Loucy (cell line): ENCODE data around the gene XKR7.

Source experiments
- H2AFZ ChIP-seq: fragments of 200-600 bp; sonication (generic); 2 replicates; pipeline ENCODE4 v1.6.0; 2016; ENCODE audit warnings: antibody characterized with exemption, mild to moderate bottlenecking, low read length, moderate library complexity
- H3F3A ChIP-seq: fragments of 200-600 bp; 2 replicates; pipeline ENCODE4 v1.6.0; 2016; ENCODE audit warnings: antibody characterized with exemption, low read depth, mild to moderate bottlenecking
- H3K27me3 ChIP-seq: fragments of 200-600 bp; sonication (generic); 2 replicates; pipeline ENCODE4 v1.6.1; 2014; ENCODE audit warnings: low read length, mild to moderate bottlenecking; ENCODE audit not compliant: insufficient read depth, poor library complexity, severe bottlenecking
- H3K36me3 ChIP-seq: fragments of 200-600 bp; sonication (generic); 2 replicates; pipeline ENCODE4 v1.6.1; 2016; ENCODE audit warnings: low read length; ENCODE audit not compliant: insufficient read depth
- H3K4me1 ChIP-seq: fragments of 200-600 bp; sonication (generic); 2 replicates; pipeline ENCODE4 v1.5.1; 2014; ENCODE audit warnings: low read length, mild to moderate bottlenecking; ENCODE audit not compliant: insufficient read depth, poor library complexity, severe bottlenecking
- H3K4me2 ChIP-seq: fragments of 200-600 bp; sonication (generic); 2 replicates; pipeline ENCODE4 v1.6.0; 2014; ENCODE audit warnings: antibody characterized with exemption, low read length, low read depth, mild to moderate bottlenecking; ENCODE audit not compliant: poor library complexity, severe bottlenecking
- H3K4me3 ChIP-seq: fragments of 200-600 bp; sonication (generic); 2 replicates; pipeline ENCODE4 v1.5.1; 2014; ENCODE audit warnings: low read length, mild to moderate bottlenecking, mixed read lengths; ENCODE audit not compliant: poor library complexity, severe bottlenecking
- H3K79me2 ChIP-seq: fragments of 200-600 bp; sonication (generic); 2 replicates; pipeline ENCODE4 v1.6.1; 2014; ENCODE audit warnings: low read length; ENCODE audit not compliant: insufficient read depth
- H3K9ac ChIP-seq: fragments of 200-600 bp; sonication (generic); 2 replicates; pipeline ENCODE4 v1.6.0; 2014; ENCODE audit warnings: mild to moderate bottlenecking, low read depth, low read length, moderate library complexity; ENCODE audit not compliant: poor library complexity, severe bottlenecking
- H3K9me2 ChIP-seq: fragments of 200-600 bp; sonication (generic); replicated peaks from 2 replicates; pipeline ENCODE4 v1.6.1; 2016; ENCODE audit warnings: low read depth, low read length, mixed read lengths
- H3K9me3 ChIP-seq: fragments of 200-600 bp; sonication (generic); 2 replicates; pipeline ENCODE4 v1.6.1; 2014; ENCODE audit warnings: mild to moderate bottlenecking, antibody characterized with exemption, low read length, low read depth; ENCODE audit not compliant: insufficient read depth
- H4K20me1 ChIP-seq: fragments of 200-600 bp; sonication (generic); 2 replicates; pipeline ENCODE4 v1.6.0; 2014; ENCODE audit warnings: antibody characterized with exemption, low read length, mild to moderate bottlenecking; ENCODE audit not compliant: insufficient read depth, poor library complexity, severe bottlenecking
- CTCF ChIP-seq: fragments of 200-600 bp; sonication (generic); conservative IDR thresholded peaks from 2 replicates; pipeline ENCODE4 v1.5.1; 2014; ENCODE audit warnings: mild to moderate bottlenecking, antibody characterized with exemption, low read length
- EZH2phosphoT487 ChIP-seq: fragments of 200-600 bp; IDR thresholded peaks from 2 replicates; pipeline ENCODE4 v1.6.1; 2018; ENCODE audit warnings: antibody characterized with exemption, mild to moderate bottlenecking, moderate library complexity, borderline replicate concordance

Gene XKR7

GRCh38 chr20:31945319-31945718 lies 22.6 kb upstream of the XKR7 start:
- H3K79me2 ChIP-seq: peaks cover 35% of the 10 kb centered on the region
- peaks cover 19% of the 10 kb centered on the region for H4K20me1 ChIP-seq
- no peaks in the 10 kb centered on the region for H3K27me3 ChIP-seq
- peaks cover 4% of the 10 kb centered on the region; the same call in 1 of the 2 replicates for H3K9me3 ChIP-seq
- peaks cover 54% of the 10 kb centered on the region for H3K36me3 ChIP-seq
- H3K9ac ChIP-seq: no peak overlapping the region
- no peak overlapping the region for H3K4me3 ChIP-seq
- peaks cover 8% of the 10 kb centered on the region for H3K4me1 ChIP-seq
- no peak overlapping the region for H3K4me2 ChIP-seq
- H3F3A ChIP-seq: no peaks in the 10 kb centered on the region
- H2AFZ ChIP-seq: no peak overlapping the region
- H3K9me2 ChIP-seq: no peaks in the 10 kb centered on the region
- TF ChIP-seq EZH2phosphoT487: no peak
- no peak for TF ChIP-seq CTCF

GRCh38 chr20:31945785-31946184 lies 22.2 kb upstream of the XKR7 start:
- H3F3A ChIP-seq: no peaks in the 10 kb centered on the region
- H3K9me2 ChIP-seq: no peaks in the 10 kb centered on the region
- H2AFZ ChIP-seq: no peak overlapping the region
- H3K4me3 ChIP-seq: no peak overlapping the region
- peaks cover 4% of the 10 kb centered on the region; the same call in 1 of the 2 replicates for H3K9me3 ChIP-seq
- H3K9ac ChIP-seq: no peak overlapping the region
- peaks cover 54% of the 10 kb centered on the region for H3K36me3 ChIP-seq
- H4K20me1 ChIP-seq: peaks cover 24% of the 10 kb centered on the region
- H3K79me2 ChIP-seq: peaks cover 40% of the 10 kb centered on the region
- H3K4me1 ChIP-seq: peaks cover 13% of the 10 kb centered on the region
- no peak overlapping the region for H3K4me2 ChIP-seq
- no peaks in the 10 kb centered on the region for H3K27me3 ChIP-seq
- TF ChIP-seq CTCF (no peak), EZH2phosphoT487 (no peak)

GRCh38 chr20:31948008-31948407 lies 19.9 kb upstream of the XKR7 start:
- Histone ChIP-seq H4K20me1 (peaks cover 31% of the 10 kb centered on the region), H3K27me3 (no peaks in the 10 kb centered on the region), H3K36me3 (peaks cover 48% of the 10 kb centered on the region), H2AFZ (no peak overlapping the region), H3K9ac (no peak overlapping the region), H3F3A (no peaks in the 10 kb centered on the region), H3K4me2 (no peak overlapping the region), H3K4me1 (peaks cover 19% of the 10 kb centered on the region), H3K9me2 (no peaks in the 10 kb centered on the region), H3K9me3 (peaks cover 4% of the 10 kb centered on the region; the same call in 1 of the 2 replicates), H3K4me3 (no peak overlapping the region), H3K79me2 (peaks cover 50% of the 10 kb centered on the region)
- TF ChIP-seq EZH2phosphoT487 (no peak), CTCF (no peak)
